Measurements from ENCODE around the gene ZMAT1. TPM values are rescaled to one million over a fixed set of nuclear protein-coding genes. Genes with fewer than 3 reads are reported as not detected.

ZMAT1 gene
- polyA plus RNA-seq, 1 donor (not counting 4 experiments of a cell fraction or from before 2014, with no cell fraction given): 0.04 TPM

DNA sequence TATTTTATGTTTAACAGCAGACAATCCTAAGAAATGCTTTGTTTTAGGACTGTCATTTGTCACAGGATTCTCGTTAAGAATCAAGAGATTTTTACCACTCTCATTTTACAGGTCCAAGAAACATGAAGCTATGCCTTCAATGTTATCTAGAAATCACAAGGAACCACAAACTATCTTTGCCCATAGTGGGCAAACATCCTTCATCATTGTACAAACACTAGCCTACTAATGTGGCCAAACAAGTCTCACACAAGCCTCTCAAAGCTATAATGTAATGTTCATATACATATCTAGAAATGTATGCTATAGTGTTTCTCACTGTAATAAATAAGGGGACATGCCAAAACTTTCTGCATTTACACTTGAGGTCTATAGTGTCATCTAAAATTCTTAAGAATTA lies 26.8 kb downstream of the ZMAT1 start:
- peaks cover 1% of the 10 kb centered on the region for H3K9me3 ChIP-seq (ENCODE audit: control insufficient read depth, low read depth, low read length)
- no peak overlapping the region for H3K4me2 ChIP-seq (ENCODE audit: control insufficient read depth, extremely low read depth, insufficient read depth, low read depth, low read length)
- H4K20me1 ChIP-seq (ENCODE audit: control insufficient read depth, extremely low read depth, insufficient read depth, low read length): no peaks in the 10 kb centered on the region
- no peak overlapping the region for H3K9ac ChIP-seq (ENCODE audit: control insufficient read depth, extremely low read depth, insufficient read depth, low read length)
- no peaks in the 10 kb centered on the region for H3K36me3 ChIP-seq (ENCODE audit: control insufficient read depth in 2 of 2, extremely low read depth in 1 of 2, insufficient read depth in 2 of 2, low read length in 2 of 2)
- no peaks in the 10 kb centered on the region for H3K9me1 ChIP-seq (ENCODE audit: control insufficient read depth, extremely low read depth, insufficient read depth, low read length)
- TF ChIP-seq, protein P1, sequence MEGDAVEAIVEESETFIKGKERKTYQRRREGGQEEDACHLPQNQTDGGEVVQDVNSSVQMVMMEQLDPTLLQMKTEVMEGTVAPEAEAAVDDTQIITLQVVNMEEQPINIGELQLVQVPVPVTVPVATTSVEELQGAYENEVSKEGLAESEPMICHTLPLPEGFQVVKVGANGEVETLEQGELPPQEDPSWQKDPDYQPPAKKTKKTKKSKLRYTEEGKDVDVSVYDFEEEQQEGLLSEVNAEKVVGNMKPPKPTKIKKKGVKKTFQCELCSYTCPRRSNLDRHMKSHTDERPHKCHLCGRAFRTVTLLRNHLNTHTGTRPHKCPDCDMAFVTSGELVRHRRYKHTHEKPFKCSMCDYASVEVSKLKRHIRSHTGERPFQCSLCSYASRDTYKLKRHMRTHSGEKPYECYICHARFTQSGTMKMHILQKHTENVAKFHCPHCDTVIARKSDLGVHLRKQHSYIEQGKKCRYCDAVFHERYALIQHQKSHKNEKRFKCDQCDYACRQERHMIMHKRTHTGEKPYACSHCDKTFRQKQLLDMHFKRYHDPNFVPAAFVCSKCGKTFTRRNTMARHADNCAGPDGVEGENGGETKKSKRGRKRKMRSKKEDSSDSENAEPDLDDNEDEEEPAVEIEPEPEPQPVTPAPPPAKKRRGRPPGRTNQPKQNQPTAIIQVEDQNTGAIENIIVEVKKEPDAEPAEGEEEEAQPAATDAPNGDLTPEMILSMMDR (optimal IDR thresholded peaks at IDR 0.05 in 1 of 3, IDR thresholded peaks at IDR 0.05 in 1 of 3, conservative IDR thresholded peaks at IDR 0.05 in 1 of 3; ENCODE audit: extremely low read depth in 1 of 3, insufficient read depth in 2 of 3, low read length in 3 of 3): no peak
- TF ChIP-seq EZH2 (IDR thresholded peaks at IDR 0.05; ENCODE audit: low read length): no peak
- no peak overlapping the region for H3K4me3 ChIP-seq (ENCODE audit: control insufficient read depth in 2 of 3, extremely low read depth in 1 of 3, insufficient read depth in 2 of 3, low read depth in 1 of 3, low read length in 3 of 3)
- no peak overlapping the region for H3K27ac ChIP-seq (ENCODE audit: control insufficient read depth, insufficient read depth, low read length)
- H2AFZ ChIP-seq (ENCODE audit: control insufficient read depth, low read length): no peak overlapping the region
- dilution Hi-C loops (cut with MboI; ENCODE audit: extremely low pct_ligation_motif_present, low sequenced_read_pairs): no loop called here
- no peaks in the 10 kb centered on the region for H3K4me1 ChIP-seq (ENCODE audit: control insufficient read depth, extremely low read depth, insufficient read depth, low read length)
- DNase-seq (ENCODE audit: low read depth, low spot score) (no peak), FAIRE-seq (no peak)
- no peaks in the 10 kb centered on the region for H3K27me3 ChIP-seq (ENCODE audit: control insufficient read depth, extremely low read depth, insufficient read depth, low read length)
- no peaks in the 10 kb centered on the region for H3K79me2 ChIP-seq (ENCODE audit: control insufficient read depth, insufficient read depth, low read length)

Small RNA genes lying within 50 kb of the gene (small RNA-seq; reads per million reads assigned to genes)
- gene RNU6-345P (ENCODE audit: insufficient read length in 3 of 3, low read depth in 3 of 3, low replicate concordance in 1 of 3): 0 reads per million in 3 experiments

Other genes starting within 250 kb of the ZMAT1 start
- gene TCEAL2, start 193.7 kb upstream of the ZMAT1 start, polyA plus RNA-seq: not detected in 3 replicates
- not detected in 3 replicates for gene TCEAL6, start 210.5 kb upstream of the ZMAT1 start, polyA plus RNA-seq
- gene BEX5, start 223.9 kb upstream of the ZMAT1 start, polyA plus RNA-seq: 0.58 to 1.8 TPM (median 1.5 TPM) in 3 replicates